ENCODE measurements around the gene ZNF66.

The ZNF66 gene

GRCh38 chr19:20840371-20840770 lies 64.3 kb downstream of the ZNF66 start (continued):
- no peak for TF ChIP-seq ZNF596 (tag by site-specific recombination; IDR thresholded peaks at IDR 0.05)
- TF ChIP-seq ZBTB49 (tag by site-specific recombination; IDR thresholded peaks at IDR 0.05; ENCODE audit: low read depth) = no peak
- TF ChIP-seq ZNF394 (tag by site-specific recombination; IDR thresholded peaks at IDR 0.05; ENCODE audit: borderline replicate concordance) = no peak
- no peak for TF ChIP-seq ZBTB26 (tag by site-specific recombination; optimal IDR thresholded peaks at IDR 0.05)
- TF ChIP-seq ZNF830 (tag by site-specific recombination; IDR thresholded peaks at IDR 0.05; ENCODE audit: low read depth) = no peak

All from HEK293 (cell line).